ENCODE results near the gene CAST.
"Not testable (repeated sequence)": the region's sequence is repeated elsewhere in the genome, so short reads cannot be mapped to it uniquely, and the experiment has no call there.

The CAST gene

DNA sequence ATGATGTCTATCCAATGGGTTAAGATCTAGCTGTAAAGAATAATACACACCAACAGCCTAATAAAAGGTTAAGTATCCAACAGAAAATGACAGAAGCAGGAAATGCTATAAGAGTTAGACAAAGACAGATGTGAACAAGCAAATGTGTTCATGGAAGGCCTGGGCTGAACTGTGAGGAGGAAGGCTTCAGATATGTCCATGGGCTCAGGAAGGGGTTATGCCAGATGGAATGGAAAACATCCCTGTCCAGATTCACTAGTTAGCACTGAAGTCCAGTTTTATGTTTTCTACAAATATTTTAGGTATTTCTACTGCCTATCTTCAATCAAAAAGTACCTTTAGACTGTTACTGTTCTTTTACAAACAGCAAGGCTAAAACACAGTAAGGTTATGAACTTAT lies 118.5 kb downstream of the CAST start:
- no peak for DNase-seq (ENCODE audit: low read depth)

DNA sequence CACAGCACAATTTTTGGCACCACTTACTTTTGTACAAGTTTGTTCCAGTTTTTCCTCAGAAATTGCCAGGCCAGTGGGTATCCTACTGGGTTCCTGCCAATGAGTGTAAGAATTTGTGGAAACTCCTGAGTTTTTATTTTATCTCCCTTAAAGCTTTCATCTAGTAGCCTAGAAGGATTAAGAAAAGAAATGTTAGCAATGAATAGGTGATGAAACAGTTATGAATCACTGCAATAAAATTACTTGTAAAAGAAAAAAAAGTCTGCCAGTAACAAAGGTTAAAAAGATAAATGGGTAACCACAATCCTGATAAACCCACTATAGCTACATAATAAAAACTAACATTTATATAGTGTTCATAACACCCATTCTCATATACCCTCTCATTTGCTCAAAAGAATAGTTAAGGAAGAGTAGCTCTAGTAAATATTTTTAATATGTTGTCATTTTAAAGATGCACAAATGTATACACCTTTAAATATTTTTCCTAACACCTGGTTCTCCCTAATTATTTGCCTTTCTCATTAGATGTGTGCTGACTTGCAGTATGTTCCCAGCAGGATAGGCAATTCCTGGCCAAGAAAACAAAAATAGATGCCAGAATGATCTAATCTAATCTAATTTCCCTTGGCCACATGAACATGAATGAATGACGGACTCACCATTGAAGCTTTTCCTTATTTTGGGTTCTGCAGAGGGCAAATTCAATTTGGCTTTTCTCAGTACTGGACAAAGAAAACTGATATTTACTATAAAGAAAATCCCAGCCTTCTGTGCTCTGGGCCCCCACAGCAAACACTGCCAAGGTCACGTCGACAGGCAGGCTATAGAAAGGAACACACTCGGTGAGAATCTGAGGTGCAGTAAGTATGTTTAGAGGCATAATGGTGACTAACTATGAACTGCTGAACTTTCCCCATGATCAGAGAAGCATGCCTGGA lies 119.1 kb downstream of the CAST start:
- DNase-seq (ENCODE audit: low read depth), result no peak

DNA sequence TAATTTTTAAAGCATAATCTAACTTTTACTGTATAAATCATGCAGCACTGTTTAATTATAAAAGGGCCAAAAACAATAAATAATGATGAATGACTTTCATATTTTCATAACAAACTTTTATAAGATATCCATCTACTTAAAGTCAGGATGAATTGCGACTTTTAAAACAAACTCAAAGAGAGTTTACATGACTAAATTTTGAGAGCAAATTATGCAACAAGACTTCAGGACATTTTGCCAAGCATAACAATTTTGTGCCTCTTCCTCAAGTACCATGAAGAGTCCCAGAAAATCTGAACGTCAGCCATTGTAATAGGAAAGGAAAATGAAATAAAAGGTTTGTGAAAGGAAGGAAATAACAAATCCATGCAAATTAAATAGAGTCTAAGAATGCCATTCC lies 121.2 kb downstream of the CAST start:
- no peak for DNase-seq (ENCODE audit: low read depth)

DNA sequence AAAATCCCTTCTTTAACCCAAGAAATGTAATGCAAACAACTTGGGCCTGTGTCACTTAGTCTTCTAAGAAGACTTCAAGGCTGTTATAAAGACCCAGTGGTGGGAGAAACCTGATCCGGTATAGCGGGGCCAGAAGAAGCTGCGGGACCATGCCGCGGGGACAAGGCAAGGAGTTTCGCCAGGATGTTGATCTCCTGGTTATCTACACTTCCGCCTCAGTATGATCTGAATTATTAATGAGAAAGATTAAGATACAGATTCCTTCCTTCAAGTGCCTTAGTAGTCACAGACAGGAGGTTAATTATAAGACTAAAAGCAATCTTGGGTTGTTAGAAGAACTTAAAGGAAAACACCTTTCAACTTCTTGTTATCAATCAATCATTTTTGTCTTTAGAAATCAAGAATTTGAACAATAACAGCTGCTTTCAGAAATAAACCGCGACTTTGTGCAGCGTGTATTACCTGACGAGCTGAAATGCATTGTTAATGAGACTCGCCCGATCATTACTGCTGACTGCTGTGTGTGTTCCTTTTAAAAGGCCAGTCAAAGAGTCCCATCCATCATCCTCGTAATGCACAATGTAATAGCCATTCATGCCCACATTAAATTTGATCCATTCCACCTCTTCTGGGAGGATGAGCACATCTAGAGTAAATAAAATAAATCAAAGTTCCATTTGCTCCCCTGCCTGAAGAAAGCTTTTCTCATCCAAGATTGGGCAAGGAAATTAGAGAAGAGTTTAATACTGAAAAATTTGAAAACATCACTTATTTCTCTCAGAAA lies 123.3 kb downstream of the CAST start:
- no peak for DNase-seq (ENCODE audit: low read depth)

DNA sequence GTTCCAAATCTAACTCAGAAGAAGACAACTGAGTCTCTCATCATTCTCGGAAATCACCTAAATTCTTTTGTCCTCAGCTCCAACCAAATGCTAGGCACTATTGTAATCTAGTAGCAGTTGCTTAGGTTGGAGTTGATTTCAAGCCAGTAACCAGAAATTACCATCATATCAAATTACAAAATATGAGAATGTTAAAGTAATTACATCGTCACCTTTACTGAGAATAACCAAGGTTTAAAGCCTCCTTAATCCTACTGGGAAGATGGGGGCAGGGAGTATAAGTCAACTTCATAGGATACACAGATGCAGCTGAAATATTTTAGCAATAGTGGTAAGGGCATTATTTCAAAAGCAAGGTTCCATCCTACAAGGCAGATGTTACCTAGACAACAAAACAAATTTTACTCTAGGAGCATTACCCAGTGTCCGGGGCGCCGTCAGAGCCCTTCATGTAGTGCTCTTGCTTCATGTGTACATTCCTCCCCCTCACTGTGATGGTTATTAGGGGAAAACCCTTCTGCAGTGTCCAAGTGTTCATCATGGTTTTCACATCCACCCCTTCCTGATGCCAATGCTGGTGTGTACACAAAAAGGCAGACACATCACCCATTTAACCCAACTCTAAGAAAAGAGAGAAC lies 126.1 kb downstream of the CAST start:
- DNase-seq (ENCODE audit: low read depth), result no peak

DNA sequence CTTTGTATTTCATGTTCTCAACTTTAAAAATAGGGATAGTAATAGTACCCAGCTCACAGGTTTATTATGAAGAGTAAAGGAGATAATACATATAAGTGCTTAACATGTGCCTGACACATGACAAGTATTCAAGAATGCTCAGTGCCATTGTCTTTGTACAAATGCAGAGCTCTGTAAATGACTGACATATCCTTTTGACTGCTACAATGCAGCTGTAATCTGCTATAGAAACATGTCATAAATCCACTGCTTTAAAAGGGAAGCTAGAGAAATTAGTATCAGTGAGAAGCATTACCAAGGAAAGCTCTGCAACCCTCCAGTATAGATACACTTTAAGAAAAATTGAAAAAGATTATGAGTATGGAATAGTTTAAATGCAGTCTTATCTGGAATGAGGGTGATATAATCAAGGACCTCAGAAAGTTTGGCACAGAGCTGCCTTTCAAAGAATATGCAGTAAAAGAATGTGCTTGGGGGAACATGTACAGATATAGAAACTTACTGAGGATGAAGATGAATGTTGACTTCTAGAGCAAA lies 127.7 kb downstream of the CAST start:
- DNase-seq (ENCODE audit: low read depth), result no peak

DNA sequence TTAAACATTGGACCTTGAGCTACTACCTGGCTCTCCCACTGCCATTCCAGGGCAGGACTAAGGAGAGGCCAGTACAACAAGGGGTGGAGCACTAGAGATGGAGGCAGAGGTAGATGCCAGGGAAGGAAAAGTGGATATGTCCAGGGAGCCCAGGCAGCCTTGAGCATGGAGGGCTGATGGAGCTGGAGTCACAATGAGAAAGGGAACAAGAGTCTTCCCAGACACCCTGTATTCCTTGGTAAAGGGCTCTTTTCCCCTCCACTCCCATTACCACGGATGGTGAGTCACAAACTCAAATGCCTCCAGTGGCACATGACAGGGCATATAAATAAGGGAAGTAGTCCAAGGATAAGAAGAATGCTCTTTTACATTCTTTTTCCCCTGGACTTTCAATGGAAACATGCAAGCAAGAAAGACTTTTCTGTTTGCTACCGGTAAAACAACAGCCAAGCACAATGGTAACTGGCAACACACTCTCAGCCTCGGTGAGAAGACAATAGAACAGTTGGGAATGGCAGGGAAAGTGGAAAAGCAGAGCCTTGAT lies 128.9 kb downstream of the CAST start:
- DNase-seq (ENCODE audit: low read depth), result no peak

DNA sequence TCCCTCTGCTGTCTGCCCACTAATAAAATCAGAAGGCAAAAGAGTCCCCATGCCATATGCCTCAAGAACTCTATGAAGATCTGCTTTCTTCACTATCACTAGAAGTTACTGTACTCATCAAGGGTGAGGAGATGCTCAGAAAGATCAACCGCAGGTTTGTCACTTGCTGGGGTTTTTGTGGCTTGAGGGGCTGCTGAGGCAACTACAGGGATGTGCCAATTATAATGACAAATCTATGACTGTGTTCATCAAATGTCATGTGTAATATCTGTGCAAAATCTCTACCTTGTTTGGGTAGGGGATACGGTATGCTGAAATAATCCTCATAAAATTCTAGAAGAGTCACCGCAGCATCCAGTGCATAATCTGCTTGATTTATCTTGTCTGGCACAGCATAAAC lies 132.6 kb downstream of the CAST start:
- peak; percentile 46 for DNase-seq (ENCODE audit: low read depth)

DNA sequence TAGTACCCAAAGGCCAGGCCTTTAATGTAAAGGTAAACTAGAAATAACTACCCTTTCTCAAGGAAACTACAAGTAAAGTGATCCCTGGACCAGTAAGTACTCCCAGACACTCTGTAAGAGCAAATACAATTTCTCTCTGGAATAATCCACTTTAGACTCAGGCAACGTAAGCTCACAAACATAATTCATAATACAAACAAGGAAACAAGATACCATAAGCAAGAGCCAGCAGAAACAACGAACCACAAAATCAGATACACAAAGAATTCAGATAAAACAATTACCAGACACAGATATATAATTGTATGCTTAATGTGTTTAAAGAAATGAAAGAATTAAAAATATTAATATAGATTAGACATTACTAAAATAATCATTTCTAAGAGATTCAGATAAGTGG lies 133.4 kb downstream of the CAST start:
- DNase-seq (ENCODE audit: low read depth), result no peak

DNA sequence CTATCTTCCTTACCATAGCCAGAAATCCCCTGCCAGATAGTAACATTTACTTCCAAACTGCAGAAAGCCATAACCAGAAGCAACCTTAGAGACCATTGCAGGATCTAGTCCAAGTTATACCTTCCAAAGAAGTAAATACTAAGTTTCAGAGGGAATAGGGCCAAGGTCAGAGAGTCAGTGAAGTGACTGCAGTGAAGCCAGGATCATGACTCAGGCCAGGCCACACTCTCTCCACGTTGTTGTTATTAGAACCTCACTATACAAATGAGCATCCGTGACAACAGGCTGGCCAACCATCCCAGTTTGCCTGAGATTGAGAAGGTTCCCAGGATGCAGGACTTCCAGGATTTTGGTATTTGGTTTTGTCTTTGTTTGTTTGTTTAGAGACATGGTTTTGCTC lies 134.3 kb downstream of the CAST start:
- no peak for DNase-seq (ENCODE audit: low read depth)

DNA sequence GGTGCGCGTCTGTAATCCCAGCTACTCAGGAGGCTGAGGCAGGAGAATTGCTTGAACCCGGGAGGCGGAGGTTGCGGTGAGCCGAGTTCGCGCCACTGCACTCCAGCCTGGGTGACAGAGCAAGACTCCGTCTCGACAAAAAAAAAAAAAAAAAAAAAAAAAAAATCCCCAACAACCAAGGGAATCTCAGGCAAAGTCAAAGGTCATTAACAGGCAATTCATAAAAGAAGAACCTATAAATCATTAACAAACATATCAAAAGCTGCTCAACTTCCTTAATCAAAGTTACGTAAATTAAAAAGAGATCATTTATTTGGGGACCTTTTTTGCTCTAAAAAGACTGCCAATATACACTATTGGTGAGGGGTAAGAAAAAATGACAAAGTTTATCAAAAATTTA lies 139.5 kb downstream of the CAST start:
- DNase-seq (ENCODE audit: low read depth), result not testable (repeated sequence)

DNA sequence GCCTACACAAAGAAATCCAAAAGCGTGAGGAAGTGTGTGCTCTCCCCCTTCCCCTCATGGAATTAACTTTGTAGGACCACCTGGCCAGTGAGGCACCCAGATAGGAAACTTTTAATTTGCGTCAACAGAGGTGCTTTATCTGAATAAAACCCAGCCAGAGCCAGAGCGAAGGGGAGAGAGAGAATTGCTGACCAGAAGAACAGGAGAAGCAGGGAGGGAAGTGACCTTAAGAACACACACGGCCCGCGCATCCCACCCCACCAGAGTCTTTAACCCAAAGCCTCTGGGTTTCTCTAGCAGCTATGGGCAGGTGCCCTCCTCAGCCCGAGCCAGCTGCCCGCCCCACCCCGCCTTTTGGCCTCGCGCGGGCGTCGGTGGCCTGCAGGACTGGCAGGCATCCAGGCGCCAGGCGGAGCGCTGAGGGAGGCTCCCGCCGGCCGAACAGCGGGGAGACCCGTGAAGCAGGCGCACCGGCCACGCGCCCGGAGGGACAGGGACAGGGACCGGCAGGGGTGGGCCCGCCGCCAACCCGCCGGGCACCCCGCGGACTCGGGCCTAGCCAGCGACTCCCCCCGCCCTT lies 145.0 kb downstream of the CAST start:
- no peak for DNase-seq (ENCODE audit: low read depth)

DNA sequence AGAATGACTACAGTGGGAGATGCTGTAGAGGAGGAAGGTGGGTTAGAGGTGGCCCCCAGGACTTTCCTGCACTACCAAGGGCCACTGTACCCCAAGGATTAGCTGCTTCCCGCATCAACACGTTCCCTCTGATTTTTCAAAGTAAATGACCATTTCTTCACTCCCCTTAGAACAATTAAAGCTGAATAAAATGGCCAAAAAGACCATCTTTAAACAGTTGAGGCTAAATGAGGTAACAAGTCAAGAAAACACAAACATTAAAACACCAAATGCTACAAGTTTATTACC lies 146.3 kb downstream of the CAST start:
- DNase-seq (ENCODE audit: low read depth), result no peak

DNA sequence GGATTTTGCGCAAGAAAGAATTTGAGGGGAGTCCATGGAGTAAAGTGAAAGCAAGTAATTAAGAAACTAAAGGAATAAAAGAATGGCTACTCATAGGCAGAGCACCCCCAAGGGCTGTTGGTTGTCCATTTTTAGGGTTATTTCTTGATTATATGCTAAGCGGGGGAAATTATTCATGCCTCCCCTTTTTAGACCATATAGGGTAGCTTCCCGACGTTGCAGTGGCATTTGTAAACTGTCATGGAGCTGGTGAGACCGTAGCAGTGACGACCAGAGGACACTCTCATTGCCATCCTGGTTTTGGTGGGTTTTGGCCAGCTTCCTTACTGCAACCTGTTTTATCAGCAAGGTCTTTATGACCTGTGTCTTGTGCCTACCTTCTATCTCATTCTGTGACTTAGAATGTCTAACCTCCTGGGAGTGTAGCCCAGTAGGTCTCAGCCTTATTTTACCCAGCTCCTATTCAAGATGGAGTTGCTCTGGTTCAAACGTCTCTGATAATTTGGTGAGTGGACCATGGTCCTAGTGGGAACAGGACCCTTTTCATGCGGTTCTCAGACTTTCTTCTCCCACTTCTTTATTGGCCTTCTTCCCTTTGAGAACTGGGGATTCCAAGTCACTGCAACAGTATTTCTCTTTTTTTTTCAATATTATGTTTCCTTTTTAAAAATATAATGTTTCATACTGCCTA lies 146.8 kb downstream of the CAST start:
- no peak for DNase-seq (ENCODE audit: low read depth)

DNA sequence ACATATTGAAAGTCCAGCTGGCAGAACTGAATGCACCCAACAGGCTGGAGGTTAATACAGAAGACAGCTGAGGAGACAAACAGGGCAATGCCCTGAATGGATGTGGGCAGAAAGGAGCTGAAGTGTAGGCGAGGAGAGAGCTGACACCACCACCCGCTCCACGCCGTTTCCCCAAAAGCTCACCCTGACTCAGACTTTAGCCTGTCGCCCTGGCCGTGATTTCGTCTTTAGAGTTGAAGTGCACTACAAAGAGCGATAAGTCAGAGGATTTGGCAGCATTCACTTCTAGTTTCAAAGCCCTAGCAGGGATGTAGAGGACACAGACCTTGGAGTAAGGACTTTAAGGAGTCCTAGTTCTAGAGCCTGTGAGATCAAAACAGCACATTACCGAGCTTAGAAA lies 147.7 kb downstream of the CAST start:
- no peak for DNase-seq (ENCODE audit: low read depth)

DNA sequence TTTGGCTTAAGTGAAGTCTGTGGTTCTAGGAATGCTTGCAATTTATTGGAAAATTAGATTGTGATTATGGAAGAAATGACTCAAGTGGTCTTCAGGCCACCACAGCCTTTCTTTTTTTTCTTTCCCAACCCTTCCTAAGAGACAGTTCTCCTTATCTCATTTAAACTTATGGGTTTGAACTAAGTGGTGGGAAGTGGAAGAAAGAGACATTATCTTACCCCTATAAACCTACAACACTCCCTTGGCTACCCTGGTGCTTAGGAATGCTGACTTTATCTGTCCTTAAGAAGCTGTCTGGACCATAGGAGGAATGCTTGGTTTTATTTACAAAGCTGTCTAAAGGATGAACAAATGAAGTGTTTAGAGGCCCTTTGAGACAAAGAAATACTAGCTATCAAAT lies 150.7 kb downstream of the CAST start:
- no peak for DNase-seq (ENCODE audit: low read depth)

DNA sequence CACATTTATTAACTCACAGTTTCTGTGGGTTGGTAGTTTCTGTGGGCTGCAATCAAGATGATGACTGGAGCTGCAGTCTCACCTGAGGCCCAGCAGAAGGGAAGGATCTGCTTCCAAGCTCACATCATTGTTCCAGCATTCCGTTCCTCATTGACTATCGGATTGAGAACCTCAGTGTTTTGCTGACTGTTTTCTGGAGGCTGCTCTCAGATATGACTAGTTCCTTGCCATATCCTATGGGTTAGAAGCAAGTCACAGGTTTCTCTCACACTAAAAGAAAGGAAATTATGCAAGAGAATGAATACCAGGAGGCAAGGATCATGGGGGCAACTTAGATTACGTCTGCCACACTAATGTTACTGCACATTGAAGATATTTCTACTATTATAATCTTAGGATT lies 151.9 kb downstream of the CAST start:
- no peak for DNase-seq (ENCODE audit: low read depth)

DNA sequence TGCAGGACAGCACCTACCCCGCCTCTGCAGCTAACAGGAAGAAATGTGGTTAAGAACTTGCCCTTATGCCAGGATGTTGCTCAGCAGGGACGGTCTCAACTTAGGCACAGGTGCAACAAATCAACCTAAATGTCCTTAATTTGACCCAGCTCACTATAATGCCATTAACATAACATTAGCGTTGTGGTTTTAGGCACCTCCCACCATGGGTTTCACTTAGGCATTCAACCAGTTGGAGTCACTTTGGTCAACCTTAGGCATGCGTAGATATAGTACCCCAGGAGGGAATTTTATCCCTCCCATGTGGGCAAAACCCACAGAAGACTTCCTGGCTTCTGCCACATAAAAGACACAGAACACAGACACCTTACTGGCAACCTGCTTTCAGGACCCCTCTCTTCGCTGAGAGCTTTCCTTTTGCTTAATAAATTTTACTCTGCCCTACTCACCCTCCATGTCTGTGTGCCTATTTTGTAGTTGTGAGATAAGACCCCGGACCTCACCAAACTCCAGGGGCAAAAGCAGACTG lies 154.3 kb downstream of the CAST start:
- DNase-seq (ENCODE audit: low read depth), result peak; percentile 44

DNA sequence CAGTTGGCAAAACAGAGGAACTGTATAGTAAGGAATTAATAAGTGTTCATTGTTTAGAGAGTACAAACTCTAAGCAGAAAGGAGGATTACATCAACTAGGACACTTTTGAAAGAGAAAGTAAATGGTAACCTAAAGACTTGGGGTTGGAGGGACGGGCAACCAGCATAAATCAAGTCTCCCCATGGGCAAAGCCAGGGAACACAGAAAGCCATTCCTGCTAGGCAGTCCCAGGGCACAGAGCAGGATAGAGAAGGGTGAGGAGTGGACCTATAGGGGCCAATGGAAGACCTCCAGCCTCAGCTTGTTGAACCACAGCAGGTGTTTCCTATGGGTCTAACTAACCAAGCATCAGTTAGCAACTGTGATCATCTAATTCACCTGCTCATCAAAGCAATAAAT lies 154.8 kb downstream of the CAST start:
- DNase-seq (ENCODE audit: low read depth), result no peak

DNA sequence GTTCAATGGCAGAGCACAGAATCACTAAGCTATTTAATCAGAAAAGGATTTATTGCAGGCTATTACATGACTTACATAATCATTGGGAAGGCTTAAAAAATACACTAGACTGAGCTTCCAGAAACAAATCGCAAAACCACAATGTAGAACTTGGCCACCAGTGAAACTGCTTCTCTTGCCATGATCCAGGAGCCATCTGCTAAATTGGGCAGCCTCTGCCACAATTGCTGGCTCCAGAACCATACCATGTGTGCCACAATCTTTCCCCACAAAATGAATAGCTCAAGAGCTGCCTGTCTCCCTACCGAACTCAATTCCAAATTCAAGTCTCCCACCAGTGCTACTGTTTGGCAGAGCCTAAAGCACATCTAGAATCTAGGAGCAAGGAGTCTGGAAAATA lies 155.3 kb downstream of the CAST start:
- no peak for DNase-seq (ENCODE audit: low read depth)

DNA sequence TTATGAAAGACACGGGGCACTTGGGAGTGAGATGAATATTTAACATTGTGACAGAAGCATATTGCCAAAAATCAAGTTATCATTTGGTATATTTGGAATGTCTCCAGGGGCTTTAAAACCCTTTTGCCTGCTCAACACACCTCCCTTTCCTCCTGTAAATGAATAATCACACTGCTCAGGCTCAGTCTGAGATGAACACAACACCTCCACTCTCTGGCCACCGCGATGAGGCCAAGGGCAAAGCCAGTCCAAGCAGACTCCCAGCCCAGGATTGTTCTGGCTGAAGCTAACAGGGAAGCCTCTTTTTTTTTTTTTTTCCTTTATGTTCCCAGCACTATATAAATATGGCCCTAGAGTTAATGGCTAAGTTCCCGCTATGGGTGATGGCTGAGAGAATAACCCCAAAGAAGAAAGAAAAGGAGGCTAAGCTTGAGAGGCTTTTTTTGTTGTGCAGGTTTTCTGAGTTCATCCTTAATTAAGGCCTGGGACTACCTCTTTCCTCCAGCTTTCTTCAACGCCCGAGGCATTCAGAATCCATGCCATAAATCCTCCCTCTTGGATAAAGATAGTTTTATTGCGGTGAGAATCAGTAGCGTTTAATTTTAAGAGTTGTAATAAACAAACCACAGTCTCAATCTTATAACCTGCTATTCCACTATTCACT lies 156.1 kb downstream of the CAST start:
- no peak for DNase-seq (ENCODE audit: low read depth)
